Liver (tissue), 9 donors: ENCODE results near the gene PHKB. TPM values are rescaled to one million over a fixed set of nuclear protein-coding genes. Genes with fewer than 3 reads are reported as not detected.

ENCODE experiments used
- DNase-seq: peaks from one replicate; pipeline ENCODE4 v3.0.0-alpha.2; 2017; ENCODE audit warnings: low spot score
- H3K27ac ChIP-seq, 2 donors: one replicate each; pipeline ENCODE4 v1.7.0; 2013; ENCODE audit warnings: inconsistent platforms in 2 of 2, low read length in 2 of 2, control low read depth in 1 of 2, low read depth in 1 of 2, mild to moderate bottlenecking in 1 of 2
- H3K27me3 ChIP-seq, 4 donors: one replicate each; pipeline versions ENCODE4 v1.6.1 to v1.7.0; 2013; ENCODE audit warnings: low read length in 3 of 4, inconsistent platforms in 1 of 4, mild to moderate bottlenecking in 1 of 4, moderate library complexity in 1 of 4; ENCODE audit not compliant: control insufficient read depth in 4 of 4, insufficient read depth in 4 of 4
- H3K36me3 ChIP-seq, 4 donors: one replicate each; pipeline versions ENCODE4 v1.6.1 to v1.7.0; 2013; ENCODE audit warnings: low read length in 3 of 4, mild to moderate bottlenecking in 3 of 4, low read depth in 1 of 4, moderate library complexity in 1 of 4; ENCODE audit not compliant: control insufficient read depth in 4 of 4, insufficient read depth in 3 of 4
- H3K4me1 ChIP-seq, 4 donors: one replicate each; pipeline versions ENCODE4 v1.6.1 to v1.7.0; 2013; ENCODE audit warnings: low read length in 3 of 4, mild to moderate bottlenecking in 3 of 4, moderate library complexity in 1 of 4; ENCODE audit not compliant: control insufficient read depth in 4 of 4, insufficient read depth in 4 of 4
- H3K4me3 ChIP-seq, 3 donors: one replicate each; pipeline versions ENCODE4 v1.6.1 to v1.7.0; 2013; ENCODE audit warnings: low read length in 3 of 3, control low read depth in 1 of 3, low read depth in 1 of 3, mild to moderate bottlenecking in 1 of 3
- H3K9ac ChIP-seq, 2 donors: one replicate each; pipeline ENCODE4 v1.7.0; 2013; ENCODE audit warnings: low read length in 2 of 2, mild to moderate bottlenecking in 2 of 2, moderate library complexity in 2 of 2, control low read depth in 1 of 2, low read depth in 1 of 2
- H3K9me3 ChIP-seq, 4 donors: one replicate each; pipeline versions ENCODE4 v1.6.1 to v1.7.0; 2013; ENCODE audit warnings: low read length in 3 of 4; ENCODE audit not compliant: control insufficient read depth in 4 of 4
- EGR1 ChIP-seq, 2 donors: IDR thresholded peaks; 2 replicates each; pipeline ENCODE4 v1.6.1; 2016 to 2018; ENCODE audit warnings: antibody characterized with exemption in 2 of 2, low read depth in 2 of 2
- FOXA1 ChIP-seq: IDR thresholded peaks from 2 replicates; pipeline ENCODE4 v1.6.1; 2016; ENCODE audit warnings: antibody characterized with exemption
- GABPA ChIP-seq, 2 donors: IDR thresholded peaks in 1 of 2; conservative IDR thresholded peaks in 1 of 2; 2 replicates each; pipeline ENCODE4 v1.6.1; 2016; ENCODE audit warnings: antibody characterized with exemption in 2 of 2, mild to moderate bottlenecking in 1 of 2, moderate library complexity in 1 of 2
- JUND ChIP-seq, 2 donors: IDR thresholded peaks; 2 replicates each; pipeline ENCODE4 v1.6.1; 2016; ENCODE audit warnings: antibody characterized with exemption in 2 of 2
- NR2F2 ChIP-seq: IDR thresholded peaks from 2 replicates; pipeline ENCODE4 v1.6.1; 2016; ENCODE audit warnings: antibody characterized with exemption
- SP1 ChIP-seq: IDR thresholded peaks from 2 replicates; pipeline ENCODE4 v1.6.1; 2018; ENCODE audit warnings: antibody characterized with exemption, mild to moderate bottlenecking
- TAF1 ChIP-seq: conservative IDR thresholded peaks from 2 replicates; pipeline ENCODE4 v1.6.1; 2016; ENCODE audit warnings: antibody characterized with exemption, mild to moderate bottlenecking
- YY1 ChIP-seq: IDR thresholded peaks from 2 replicates; pipeline ENCODE4 v1.6.1; 2016; ENCODE audit warnings: antibody characterized with exemption, mild to moderate bottlenecking
- WGBS: extraction: QIAGEN DNeasy Blood & Tissue Kit; methylation state at CpG from one replicate; pipeline ENCODE4 v1.1.7; 2013; 5-methylcytosine and 5-hydroxymethylcytosine counted together
- polyA plus RNA-seq, 2 donors: library from polyadenylated mRNA; stranded (reverse) in 1 of 2; unstranded in 1 of 2; fragments of 200-250 nt in 1 of 2; fragments of >200 nt in 1 of 2; fragmentation: Nextera tagmentation in 1 of 2; extraction: Ambion mirVana in 1 of 2; gene quantifications; one replicate each; pipeline versions ENCODE4 v1.2.1 to v1.2.3, GENCODE V29; 2013 to 2015
- total RNA-seq, 2 donors: library from RNA; depleted of rRNA; stranded (reverse); fragments of >200 nt; gene quantifications; one replicate each; pipeline ENCODE4 v1.2.3, GENCODE V29; 2014
- TF ChIP-seq, protein P1 (sequence below): fragments of 150-350 bp; IDR thresholded peaks from 2 replicates; pipeline ENCODE4 v1.5.1; 2017; ENCODE audit warnings: improper control_type of control experiment, low read depth, low read length; ENCODE audit not compliant: missing input control
- TF ChIP-seq, protein P2 (sequence below): IDR thresholded peaks from 2 replicates; pipeline ENCODE4 v1.6.1; 2016; ENCODE audit warnings: antibody characterized with exemption
- TF ChIP-seq, protein P3 (sequence below): IDR thresholded peaks from 2 replicates; pipeline ENCODE4 v1.6.1; 2016; ENCODE audit warnings: antibody characterized with exemption
- TF ChIP-seq, protein P4 (sequence below): IDR thresholded peaks from 2 replicates; pipeline ENCODE4 v1.6.1; 2016; ENCODE audit warnings: antibody characterized with exemption, mild to moderate bottlenecking
- donor health status: healthy.
- donor health status: healthy.
- donor health status: healthy.
- donor health status: healthy.
- donor health status: healthy.

The PHKB gene
- total and polyA plus RNA-seq, 4 donors = 13.2 to 49.1 (median 29.0) TPM

DNA sequence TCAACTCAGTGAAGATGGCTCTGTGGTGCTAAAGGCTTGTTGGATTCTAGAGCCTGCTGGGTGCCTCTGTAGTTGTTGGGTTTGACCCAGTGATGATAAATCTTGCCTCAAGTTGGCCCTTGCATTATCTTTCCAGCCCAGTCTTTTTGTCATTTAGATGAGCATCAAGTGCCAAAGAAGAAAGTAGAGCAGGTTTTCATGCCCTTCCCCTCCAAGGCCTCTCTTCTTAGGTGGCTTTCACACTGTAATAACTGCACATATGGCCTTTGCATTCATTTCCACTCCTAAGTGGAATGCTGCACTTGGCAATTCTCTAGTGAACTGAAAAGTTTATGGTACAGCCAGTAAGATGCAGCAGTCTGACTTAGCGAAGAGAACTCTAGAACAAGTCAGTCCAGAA is 165.1 kb downstream of the PHKB start:
- H3K9ac ChIP-seq = no peak overlapping the region
- WGBS = 100% methylated on average over 1 of the region's 1 CpG
- H3K36me3 ChIP-seq = peaks cover 0 to 3% (median 0%) of the 10 kb centered on the region in 4 donors
- no peak overlapping the region for H3K4me3 ChIP-seq
- H3K27me3 ChIP-seq = no peaks in the 10 kb centered on the region
- no peak overlapping the region for H3K27ac ChIP-seq
- TF ChIP-seq, protein P1, sequence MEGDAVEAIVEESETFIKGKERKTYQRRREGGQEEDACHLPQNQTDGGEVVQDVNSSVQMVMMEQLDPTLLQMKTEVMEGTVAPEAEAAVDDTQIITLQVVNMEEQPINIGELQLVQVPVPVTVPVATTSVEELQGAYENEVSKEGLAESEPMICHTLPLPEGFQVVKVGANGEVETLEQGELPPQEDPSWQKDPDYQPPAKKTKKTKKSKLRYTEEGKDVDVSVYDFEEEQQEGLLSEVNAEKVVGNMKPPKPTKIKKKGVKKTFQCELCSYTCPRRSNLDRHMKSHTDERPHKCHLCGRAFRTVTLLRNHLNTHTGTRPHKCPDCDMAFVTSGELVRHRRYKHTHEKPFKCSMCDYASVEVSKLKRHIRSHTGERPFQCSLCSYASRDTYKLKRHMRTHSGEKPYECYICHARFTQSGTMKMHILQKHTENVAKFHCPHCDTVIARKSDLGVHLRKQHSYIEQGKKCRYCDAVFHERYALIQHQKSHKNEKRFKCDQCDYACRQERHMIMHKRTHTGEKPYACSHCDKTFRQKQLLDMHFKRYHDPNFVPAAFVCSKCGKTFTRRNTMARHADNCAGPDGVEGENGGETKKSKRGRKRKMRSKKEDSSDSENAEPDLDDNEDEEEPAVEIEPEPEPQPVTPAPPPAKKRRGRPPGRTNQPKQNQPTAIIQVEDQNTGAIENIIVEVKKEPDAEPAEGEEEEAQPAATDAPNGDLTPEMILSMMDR = no peak
- TF ChIP-seq, protein P2, sequence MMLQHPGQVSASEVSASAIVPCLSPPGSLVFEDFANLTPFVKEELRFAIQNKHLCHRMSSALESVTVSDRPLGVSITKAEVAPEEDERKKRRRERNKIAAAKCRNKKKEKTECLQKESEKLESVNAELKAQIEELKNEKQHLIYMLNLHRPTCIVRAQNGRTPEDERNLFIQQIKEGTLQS = no peak
- TF ChIP-seq NR2F2 (no peak), EGR1 (IDR thresholded peaks at IDR 0.05; ENCODE audit: low read depth in 2 of 2) (no peak)
- no peaks in the 10 kb centered on the region for H3K4me1 ChIP-seq
- H3K9me3 ChIP-seq = no peaks in the 10 kb centered on the region
- no peak for DNase-seq

- Histone ChIP-seq H3K9ac (no peak overlapping the region), H3K36me3 (peaks cover 0 to 3% (median 0%) of the 10 kb centered on the region in 4 donors), H3K27ac (no peak overlapping the region), H3K9me3 (no peaks in the 10 kb centered on the region), H3K4me1 (no peaks in the 10 kb centered on the region), H3K27me3 (no peaks in the 10 kb centered on the region), H3K4me3 (no peak overlapping the region)
- WGBS = 86% methylated on average over 6 of the region's 6 CpGs
- TF ChIP-seq FOXA1 (no peak), GABPA (IDR thresholded peaks at IDR 0.05 in 1 of 2, conservative IDR thresholded peaks at IDR 0.05 in 1 of 2) (no peak), YY1 (no peak), TAF1 (no peak), JUND (IDR thresholded peaks at IDR 0.05) (no peak), SP1 (no peak)
- TF ChIP-seq, protein P2 = no peak
- TF ChIP-seq, protein P3, sequence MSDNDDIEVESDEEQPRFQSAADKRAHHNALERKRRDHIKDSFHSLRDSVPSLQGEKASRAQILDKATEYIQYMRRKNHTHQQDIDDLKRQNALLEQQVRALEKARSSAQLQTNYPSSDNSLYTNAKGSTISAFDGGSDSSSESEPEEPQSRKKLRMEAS = no peak
- TF ChIP-seq, protein P4, sequence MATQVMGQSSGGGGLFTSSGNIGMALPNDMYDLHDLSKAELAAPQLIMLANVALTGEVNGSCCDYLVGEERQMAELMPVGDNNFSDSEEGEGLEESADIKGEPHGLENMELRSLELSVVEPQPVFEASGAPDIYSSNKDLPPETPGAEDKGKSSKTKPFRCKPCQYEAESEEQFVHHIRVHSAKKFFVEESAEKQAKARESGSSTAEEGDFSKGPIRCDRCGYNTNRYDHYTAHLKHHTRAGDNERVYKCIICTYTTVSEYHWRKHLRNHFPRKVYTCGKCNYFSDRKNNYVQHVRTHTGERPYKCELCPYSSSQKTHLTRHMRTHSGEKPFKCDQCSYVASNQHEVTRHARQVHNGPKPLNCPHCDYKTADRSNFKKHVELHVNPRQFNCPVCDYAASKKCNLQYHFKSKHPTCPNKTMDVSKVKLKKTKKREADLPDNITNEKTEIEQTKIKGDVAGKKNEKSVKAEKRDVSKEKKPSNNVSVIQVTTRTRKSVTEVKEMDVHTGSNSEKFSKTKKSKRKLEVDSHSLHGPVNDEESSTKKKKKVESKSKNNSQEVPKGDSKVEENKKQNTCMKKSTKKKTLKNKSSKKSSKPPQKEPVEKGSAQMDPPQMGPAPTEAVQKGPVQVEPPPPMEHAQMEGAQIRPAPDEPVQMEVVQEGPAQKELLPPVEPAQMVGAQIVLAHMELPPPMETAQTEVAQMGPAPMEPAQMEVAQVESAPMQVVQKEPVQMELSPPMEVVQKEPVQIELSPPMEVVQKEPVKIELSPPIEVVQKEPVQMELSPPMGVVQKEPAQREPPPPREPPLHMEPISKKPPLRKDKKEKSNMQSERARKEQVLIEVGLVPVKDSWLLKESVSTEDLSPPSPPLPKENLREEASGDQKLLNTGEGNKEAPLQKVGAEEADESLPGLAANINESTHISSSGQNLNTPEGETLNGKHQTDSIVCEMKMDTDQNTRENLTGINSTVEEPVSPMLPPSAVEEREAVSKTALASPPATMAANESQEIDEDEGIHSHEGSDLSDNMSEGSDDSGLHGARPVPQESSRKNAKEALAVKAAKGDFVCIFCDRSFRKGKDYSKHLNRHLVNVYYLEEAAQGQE = no peak
- no peak for DNase-seq
Measured at GRCh38 chr16:47627085-47627639, 166.0 kb downstream of the PHKB start.
